A549 (cell line): Measurements from ENCODE around the gene ACBD7. TPM values are rescaled to one million over a fixed set of nuclear protein-coding genes. Genes with fewer than 3 reads are reported as not detected.
A peak's percentile ranks its signal among the peaks of the same experiment; 100 is the strongest.

Source experiments
- ATOH8 ChIP-seq: fragments of 250-450 bp; sonication (Bioruptor Pico); IDR thresholded peaks from 2 replicates; pipeline ENCODE4 v1.5.0; 2020; ENCODE audit warnings: low read depth, mild to moderate bottlenecking, moderate library complexity
- BCL3 ChIP-seq: fragments of >200 bp; sonication (Bioruptor Twin); formaldehyde crosslinking; IDR thresholded peaks from 3 replicates; pipeline ENCODE4 v1.6.1; 2016
- CEBPB ChIP-seq, 2 experiments: fragments of >200 bp in 1 of 2; sonication (Bioruptor Twin) in 1 of 2; formaldehyde crosslinking in 1 of 2; IDR thresholded peaks; 2 replicates each; pipeline ENCODE4 v1.6.1; 2012 to 2016
- CHD2 ChIP-seq: fragments of 150-350 bp; IDR thresholded peaks from 2 replicates; pipeline ENCODE4 v1.6.1; 2014; ENCODE audit warnings: low read length; ENCODE audit not compliant: partially characterized antibody
- CHD4 ChIP-seq: fragments of 200-600 bp; sonication (generic); IDR thresholded peaks from 2 replicates; pipeline ENCODE4 v1.6.1; 2016; ENCODE audit warnings: antibody characterized with exemption, mild to moderate bottlenecking, borderline replicate concordance
- E2F6 ChIP-seq: IDR thresholded peaks from 2 replicates; pipeline ENCODE4 v1.6.1; 2012; ENCODE audit warnings: low read depth, borderline replicate concordance
- EHMT2 ChIP-seq: fragments of 200-600 bp; sonication (generic); IDR thresholded peaks from 2 replicates; pipeline ENCODE4 v1.6.1; 2016; ENCODE audit warnings: antibody characterized with exemption, low read depth, mild to moderate bottlenecking, moderate library complexity
- ELK1 ChIP-seq: fragments of 150-350 bp; IDR thresholded peaks from 2 replicates; pipeline ENCODE4 v1.6.1; 2014; ENCODE audit warnings: low read depth, mild to moderate bottlenecking, low read length
- FOSB ChIP-seq: fragments of 250-450 bp; sonication (Bioruptor Pico); IDR thresholded peaks from 2 replicates; pipeline ENCODE4 v1.5.0; 2020; ENCODE audit warnings: mild to moderate bottlenecking, moderate library complexity
- FOXS1 ChIP-seq: fragments of 250-450 bp; sonication (Bioruptor Pico); IDR thresholded peaks from 2 replicates; pipeline ENCODE4 v1.5.0; 2020; ENCODE audit warnings: mild to moderate bottlenecking, moderate library complexity
- GATA3 ChIP-seq: IDR thresholded peaks from 2 replicates; pipeline ENCODE4 v1.6.1; 2012; ENCODE audit warnings: borderline replicate concordance
- HES2 ChIP-seq: fragments of >200 bp; sonication (Bioruptor Twin); formaldehyde crosslinking; IDR thresholded peaks from 2 replicates; pipeline ENCODE4 v1.6.1; 2016
- HMGXB4 ChIP-seq: fragments of 250-450 bp; sonication (Bioruptor Pico); IDR thresholded peaks from 2 replicates; pipeline ENCODE4 v1.5.0; 2021; ENCODE audit warnings: mild to moderate bottlenecking, moderate library complexity, borderline replicate concordance
- HOXB13 ChIP-seq: fragments of 250-450 bp; sonication (Bioruptor Pico); IDR thresholded peaks from 2 replicates; pipeline ENCODE4 v1.5.0; 2020; ENCODE audit warnings: low read depth, mild to moderate bottlenecking, moderate library complexity
- HOXB5 ChIP-seq: fragments of 250-450 bp; sonication (Bioruptor Pico); IDR thresholded peaks from 2 replicates; pipeline ENCODE4 v1.5.0; 2020; ENCODE audit warnings: mild to moderate bottlenecking, moderate library complexity
- JUNB ChIP-seq: fragments of >200 bp; sonication (Bioruptor Twin); formaldehyde crosslinking; IDR thresholded peaks from 2 replicates; pipeline ENCODE4 v1.6.1; 2016
- MYC ChIP-seq: IDR thresholded peaks from 2 replicates; pipeline ENCODE4 v1.6.1; 2012; ENCODE audit warnings: mild to moderate bottlenecking, inconsistent platforms, low read length, improper control_type of control experiment, borderline replicate concordance
- NFE2L2 ChIP-seq: fragments of 150-350 bp; conservative IDR thresholded peaks from 2 replicates; pipeline ENCODE4 v1.6.1; 2014; ENCODE audit warnings: low read length
- NPAS2 ChIP-seq: fragments of 250-450 bp; sonication (Bioruptor Pico); IDR thresholded peaks from 2 replicates; pipeline ENCODE4 v1.8.0; 2022; ENCODE audit warnings: mild to moderate bottlenecking, moderate library complexity, borderline replicate concordance
- PHF8 ChIP-seq: fragments of 200-600 bp; sonication (generic); IDR thresholded peaks from 2 replicates; pipeline ENCODE4 v1.6.1; 2016; ENCODE audit warnings: low read depth, mild to moderate bottlenecking, antibody characterized with exemption, moderate library complexity, borderline replicate concordance
- POLR2A ChIP-seq: IDR thresholded peaks from 2 replicates; pipeline ENCODE4 v1.6.1; 2012; ENCODE audit warnings: mild to moderate bottlenecking, low read length
- POLR2AphosphoS2 ChIP-seq: conservative IDR thresholded peaks from 2 replicates; pipeline ENCODE4 v1.6.1; 2012; ENCODE audit warnings: low read length, improper control_type of control experiment, inconsistent platforms
- RAD21 ChIP-seq, 2 experiments: fragments of >200 bp in 1 of 2; sonication (Bioruptor Twin) in 1 of 2; formaldehyde crosslinking in 1 of 2; IDR thresholded peaks in 1 of 2; conservative IDR thresholded peaks in 1 of 2; 2 replicates in 1 of 2; 3 replicates in 1 of 2; pipeline ENCODE4 v1.6.1; 2012 to 2018; ENCODE audit warnings: inconsistent platforms in 1 of 2
- RARB ChIP-seq: fragments of 250-450 bp; sonication (Bioruptor Pico); IDR thresholded peaks from 2 replicates; pipeline ENCODE4 v1.8.0; 2021; ENCODE audit warnings: mild to moderate bottlenecking, moderate library complexity
- REST ChIP-seq: fragments of 200-600 bp; sonication (generic); IDR thresholded peaks from 2 replicates; pipeline ENCODE4 v1.6.1; 2016; ENCODE audit warnings: antibody characterized with exemption, mild to moderate bottlenecking, moderate library complexity
- RNF2 ChIP-seq: fragments of 200-600 bp; sonication (generic); IDR thresholded peaks from 2 replicates; pipeline ENCODE4 v1.6.1; 2016; ENCODE audit warnings: low read depth, mild to moderate bottlenecking, antibody characterized with exemption, moderate library complexity, borderline replicate concordance
- TFCP2L1 ChIP-seq: fragments of 250-450 bp; sonication (Bioruptor Pico); IDR thresholded peaks from 2 replicates; pipeline ENCODE4 v1.5.0; 2021; ENCODE audit warnings: mild to moderate bottlenecking
- ZNF302 ChIP-seq: fragments of 250-450 bp; sonication (Bioruptor Pico); IDR thresholded peaks from 2 replicates; pipeline ENCODE4 v1.9.0; 2021; ENCODE audit warnings: inconsistent platforms, mild to moderate bottlenecking, moderate library complexity
- ZSCAN20 ChIP-seq: fragments of 250-450 bp; sonication (Bioruptor Pico); IDR thresholded peaks from 2 replicates; pipeline ENCODE4 v1.8.0; 2022; ENCODE audit warnings: mild to moderate bottlenecking, moderate library complexity
- polyA plus RNA-seq, 4 experiments: library from polyadenylated mRNA; depleted of rRNA in 3 of 4; stranded (reverse); fragments of >200 nt; fragmentation: RNase III in 1 of 4; extraction: RNeasy Plus Mini Kit Qiagen cat#74134 plus additional on column Dnase treatment in 1 of 4; gene quantifications; 2 replicates in 3 of 4; 3 replicates in 1 of 4; pipeline ENCODE4 v1.2.3, GENCODE V29; 2011 to 2017

ACBD7 gene
- polyA plus RNA-seq, 2 of the 4 experiments (the other 2 are of a cell fraction), result 0.90 to 1.2 TPM

- TF ChIP-seq HOXB13 (CRISPR knock-in tag), result no peak
- no peak for TF ChIP-seq EHMT2
- TF ChIP-seq JUNB, result no peak
- peak; percentile 61; the same call in 1 of the 2 replicates for TF ChIP-seq E2F6
- TF ChIP-seq ATOH8 (CRISPR knock-in tag), result no peak
- no peak for TF ChIP-seq FOXS1
- TF ChIP-seq CEBPB (IDR thresholded peaks at IDR 0.05), result no peak
- no peak for TF ChIP-seq RAD21 (conservative IDR thresholded peaks at IDR 0.05 in 1 of 2, IDR thresholded peaks at IDR 0.05 in 1 of 2)
- no peak for TF ChIP-seq FOSB (CRISPR knock-in tag)
- TF ChIP-seq POLR2A, result peak; percentile 85
- TF ChIP-seq BCL3, result peak; percentile 92
- TF ChIP-seq ZNF302 (CRISPR knock-in tag), result no peak
- TF ChIP-seq ELK1, result no peak
- TF ChIP-seq POLR2AphosphoS2, result no peak
- no peak for TF ChIP-seq NPAS2 (CRISPR knock-in tag)
- peak; percentile 97 for TF ChIP-seq PHF8
- 0 out of 2 replicates have a peak, but pooled peaks have one; percentile 10 for TF ChIP-seq MYC
- TF ChIP-seq REST, result peak; percentile 64
- no peak for TF ChIP-seq NFE2L2
- TF ChIP-seq CHD4, result no peak
- peak; percentile 85 for TF ChIP-seq CHD2
- TF ChIP-seq RNF2, result no peak
- no peak for TF ChIP-seq HES2
- 0 out of 2 replicates have a peak, but pooled peaks have one; percentile 3 for TF ChIP-seq GATA3
- no peak for TF ChIP-seq HMGXB4 (CRISPR knock-in tag)
- TF ChIP-seq HOXB5, result no peak
- no peak for TF ChIP-seq ZSCAN20
- no peak for TF ChIP-seq RARB (CRISPR knock-in tag)
- no peak; the same call in 1 of the 2 replicates for TF ChIP-seq TFCP2L1 (CRISPR knock-in tag)
These were observed 8.6 kb upstream of the ACBD7 start, which contains the start of gene RPP38 (continued) for GRCh38 chr10:15097011-15097812.
